ENCODE data around the gene PPIA.

- no peak for TF ChIP-seq POLR2AphosphoS5 (IDR thresholded peaks at IDR 0.05)
- TF ChIP-seq, protein P1, sequence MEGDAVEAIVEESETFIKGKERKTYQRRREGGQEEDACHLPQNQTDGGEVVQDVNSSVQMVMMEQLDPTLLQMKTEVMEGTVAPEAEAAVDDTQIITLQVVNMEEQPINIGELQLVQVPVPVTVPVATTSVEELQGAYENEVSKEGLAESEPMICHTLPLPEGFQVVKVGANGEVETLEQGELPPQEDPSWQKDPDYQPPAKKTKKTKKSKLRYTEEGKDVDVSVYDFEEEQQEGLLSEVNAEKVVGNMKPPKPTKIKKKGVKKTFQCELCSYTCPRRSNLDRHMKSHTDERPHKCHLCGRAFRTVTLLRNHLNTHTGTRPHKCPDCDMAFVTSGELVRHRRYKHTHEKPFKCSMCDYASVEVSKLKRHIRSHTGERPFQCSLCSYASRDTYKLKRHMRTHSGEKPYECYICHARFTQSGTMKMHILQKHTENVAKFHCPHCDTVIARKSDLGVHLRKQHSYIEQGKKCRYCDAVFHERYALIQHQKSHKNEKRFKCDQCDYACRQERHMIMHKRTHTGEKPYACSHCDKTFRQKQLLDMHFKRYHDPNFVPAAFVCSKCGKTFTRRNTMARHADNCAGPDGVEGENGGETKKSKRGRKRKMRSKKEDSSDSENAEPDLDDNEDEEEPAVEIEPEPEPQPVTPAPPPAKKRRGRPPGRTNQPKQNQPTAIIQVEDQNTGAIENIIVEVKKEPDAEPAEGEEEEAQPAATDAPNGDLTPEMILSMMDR (IDR thresholded peaks at IDR 0.05), result no peak
- no peak for TF ChIP-seq POLR2A (IDR thresholded peaks at IDR 0.05)
These were observed 34.2 kb upstream of the PPIA start for GRCh38 chr7:44762300-44762699.

All from gastroesophageal sphincter (tissue), 3 donors.